22Rv1 (cell line): ENCODE results near the gene TBC1D13.

ENCODE experiments used
- H3K27ac ChIP-seq: fragments of 450-650 bp; 2 replicates; pipeline ENCODE4 v1.5.1; 2017
- ZFX ChIP-seq: fragments of 450-650 bp; IDR thresholded peaks from 2 replicates; pipeline ENCODE4 v1.6.1; 2017; ENCODE audit warnings: antibody characterized with exemption, borderline replicate concordance
- TF ChIP-seq, protein P1 (sequence below): fragments of 450-650 bp; IDR thresholded peaks from 2 replicates; pipeline ENCODE4 v1.5.1; 2017; ENCODE audit warnings: mild to moderate bottlenecking

The TBC1D13 gene

DNA sequence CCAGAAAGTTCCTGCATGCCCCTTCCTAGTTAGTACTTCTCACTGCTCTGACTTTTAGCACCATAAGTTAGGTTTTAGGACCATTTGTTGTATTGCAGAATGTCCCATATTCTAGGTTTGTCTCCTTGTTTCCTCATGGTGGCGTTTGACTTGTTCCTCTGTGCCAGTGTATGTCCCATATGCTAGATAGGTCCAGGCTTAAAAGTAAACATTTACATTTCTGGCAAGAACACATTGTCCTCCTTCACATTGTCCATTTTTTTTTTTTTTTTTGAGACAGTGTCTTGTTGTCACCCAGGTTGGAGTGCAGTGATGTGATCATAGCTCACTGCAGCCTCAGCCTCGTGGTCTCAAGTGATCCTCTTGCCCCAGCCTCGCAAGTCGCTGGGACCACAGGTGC, 15.4 kb downstream of the TBC1D13 start:
- peak overlapping the region; percentile 42 for H3K27ac ChIP-seq
- no peak for TF ChIP-seq ZFX
- TF ChIP-seq, protein P1, sequence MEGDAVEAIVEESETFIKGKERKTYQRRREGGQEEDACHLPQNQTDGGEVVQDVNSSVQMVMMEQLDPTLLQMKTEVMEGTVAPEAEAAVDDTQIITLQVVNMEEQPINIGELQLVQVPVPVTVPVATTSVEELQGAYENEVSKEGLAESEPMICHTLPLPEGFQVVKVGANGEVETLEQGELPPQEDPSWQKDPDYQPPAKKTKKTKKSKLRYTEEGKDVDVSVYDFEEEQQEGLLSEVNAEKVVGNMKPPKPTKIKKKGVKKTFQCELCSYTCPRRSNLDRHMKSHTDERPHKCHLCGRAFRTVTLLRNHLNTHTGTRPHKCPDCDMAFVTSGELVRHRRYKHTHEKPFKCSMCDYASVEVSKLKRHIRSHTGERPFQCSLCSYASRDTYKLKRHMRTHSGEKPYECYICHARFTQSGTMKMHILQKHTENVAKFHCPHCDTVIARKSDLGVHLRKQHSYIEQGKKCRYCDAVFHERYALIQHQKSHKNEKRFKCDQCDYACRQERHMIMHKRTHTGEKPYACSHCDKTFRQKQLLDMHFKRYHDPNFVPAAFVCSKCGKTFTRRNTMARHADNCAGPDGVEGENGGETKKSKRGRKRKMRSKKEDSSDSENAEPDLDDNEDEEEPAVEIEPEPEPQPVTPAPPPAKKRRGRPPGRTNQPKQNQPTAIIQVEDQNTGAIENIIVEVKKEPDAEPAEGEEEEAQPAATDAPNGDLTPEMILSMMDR, result peak; percentile 19; the same call in 1 of the 2 replicates

DNA sequence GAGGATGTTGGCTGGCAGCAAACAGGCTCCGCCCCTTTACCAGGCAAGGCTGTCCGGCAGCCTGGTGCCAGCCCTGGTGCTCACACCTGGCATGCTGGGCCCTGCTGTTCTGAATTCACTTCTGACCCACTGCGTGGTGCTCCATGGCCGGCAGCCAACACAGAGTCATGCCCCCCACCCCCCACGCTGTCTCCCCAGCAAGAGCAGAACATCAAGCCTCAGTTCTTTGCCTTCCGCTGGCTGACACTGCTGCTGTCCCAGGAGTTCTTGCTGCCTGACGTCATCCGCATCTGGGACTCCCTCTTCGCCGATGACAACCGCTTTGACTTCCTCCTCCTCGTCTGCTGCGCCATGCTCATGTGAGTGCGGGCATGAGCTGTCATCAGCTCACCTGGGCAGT, 18.6 kb downstream of the TBC1D13 start:
- H3K27ac ChIP-seq, result no peak overlapping the region
- no peak for TF ChIP-seq ZFX
- TF ChIP-seq, protein P1, result no peak

DNA sequence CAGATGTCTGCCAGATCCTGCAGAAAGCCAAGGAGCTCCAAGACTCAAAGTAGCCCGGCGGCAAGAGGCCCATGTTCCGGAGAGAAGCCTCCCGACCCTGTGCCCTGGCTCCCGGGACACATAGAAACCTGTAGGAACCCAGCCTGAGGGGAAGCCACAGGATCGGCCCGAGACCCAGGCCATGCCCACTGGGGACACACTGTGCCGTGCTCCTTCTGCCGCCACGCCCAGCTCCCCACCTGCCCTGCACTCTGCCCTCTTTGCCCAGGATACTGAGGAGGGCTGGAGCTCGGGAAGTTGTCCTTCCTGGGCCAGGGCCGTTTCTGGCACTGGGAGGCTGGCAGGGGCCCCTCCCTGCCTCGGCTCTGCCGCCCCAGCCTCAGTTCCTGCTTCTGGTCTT, 20.8 kb downstream of the TBC1D13 start:
- H3K27ac ChIP-seq, result no peak overlapping the region
- TF ChIP-seq ZFX, result no peak

DNA sequence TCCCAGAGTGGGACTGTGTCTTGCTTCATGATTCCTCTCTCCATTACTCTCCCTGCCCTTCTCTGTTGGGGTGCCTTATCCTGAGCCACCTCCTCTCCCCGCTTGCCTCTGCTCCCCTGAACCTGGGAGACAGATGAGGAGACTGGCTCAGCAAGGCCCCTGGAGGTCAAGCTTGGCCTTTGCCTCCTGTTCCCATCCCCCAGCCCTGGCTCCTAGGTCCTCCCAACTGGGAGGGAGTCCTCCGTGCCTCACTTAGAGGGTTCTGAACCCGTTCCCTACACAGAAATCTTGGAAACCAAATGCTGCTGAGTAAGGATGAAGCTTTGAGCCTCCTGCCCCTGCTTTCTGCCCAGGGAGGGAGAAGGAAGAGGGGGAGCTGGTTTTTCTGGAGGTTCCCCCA, 21.5 kb downstream of the TBC1D13 start:
- no peak overlapping the region for H3K27ac ChIP-seq
- TF ChIP-seq, protein P1, result no peak
- TF ChIP-seq ZFX, result no peak

DNA sequence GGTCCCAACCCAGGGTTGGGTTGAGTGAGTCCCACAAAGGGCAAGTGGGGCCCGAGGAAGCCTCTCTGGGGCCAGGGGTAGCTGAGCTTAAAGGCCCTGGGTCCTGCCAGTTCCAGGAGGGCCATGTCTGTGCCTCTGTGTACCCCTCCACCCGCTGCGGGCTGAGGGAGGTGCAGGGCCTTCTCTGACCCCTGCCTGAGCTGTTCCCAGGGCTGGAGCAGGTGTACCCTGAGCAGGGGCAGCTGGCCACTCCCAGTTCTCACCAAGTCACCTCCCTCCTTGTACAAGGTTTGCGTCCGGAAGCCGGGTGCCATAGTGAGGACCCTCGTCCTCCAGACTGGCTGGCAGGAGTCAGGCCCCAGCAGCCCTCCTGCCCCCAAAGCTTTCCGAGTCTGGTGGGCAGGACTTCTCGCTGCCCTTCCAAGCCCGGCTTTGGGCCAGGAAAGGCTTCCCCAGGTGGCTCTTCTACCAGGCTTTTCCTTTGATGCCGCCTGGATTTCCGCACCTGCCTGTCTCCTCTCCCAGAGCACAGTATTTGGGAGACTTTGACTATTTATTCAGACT, 22.1 kb downstream of the TBC1D13 start:
- TF ChIP-seq ZFX, result no peak
- TF ChIP-seq, protein P1, result no peak
- H3K27ac ChIP-seq, result no peak overlapping the region; the same call in 1 of the 2 replicates

DNA sequence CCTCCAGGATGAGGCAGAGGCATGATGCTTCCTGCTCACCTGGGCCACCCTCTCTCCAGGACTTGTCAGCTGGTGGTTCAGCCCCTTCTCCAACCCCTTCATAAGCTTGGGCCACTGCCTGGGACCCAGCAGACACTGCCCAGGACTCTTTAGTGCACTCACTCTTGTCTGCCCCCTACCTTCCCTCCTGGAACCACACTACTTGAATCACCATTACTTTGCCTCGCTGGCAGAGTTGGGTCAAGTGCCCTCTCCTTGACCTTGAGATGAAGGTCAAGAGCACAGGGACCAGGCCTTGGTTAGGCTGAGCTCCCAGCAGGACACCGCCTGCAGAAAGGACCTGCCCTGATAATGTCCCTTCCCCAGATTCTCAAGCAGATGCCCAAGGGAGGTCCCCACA, 22.8 kb downstream of the TBC1D13 start:
- H3K27ac ChIP-seq, result peak overlapping the region; percentile 29; the same call in 1 of the 2 replicates
- TF ChIP-seq, protein P1, result no peak
- TF ChIP-seq ZFX, result no peak

DNA sequence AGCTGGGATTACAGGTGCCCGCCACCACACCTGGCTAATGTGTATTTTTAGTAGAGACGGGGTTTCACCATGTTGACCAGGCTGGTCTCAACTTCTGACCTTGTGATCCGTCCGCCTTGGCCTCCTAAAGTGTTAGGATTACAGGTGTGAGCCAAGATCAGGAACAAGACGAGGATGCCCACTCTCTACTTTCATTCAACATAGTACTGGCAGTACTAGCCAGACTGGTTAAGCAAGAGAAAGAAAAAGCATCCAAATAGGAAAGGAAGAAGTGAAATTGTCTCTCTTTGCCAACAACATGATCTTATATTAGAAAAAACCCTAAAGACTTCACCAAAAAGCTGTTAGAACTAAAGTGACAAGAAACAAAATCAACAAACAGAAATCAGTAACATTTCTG, 23.8 kb downstream of the TBC1D13 start:
- TF ChIP-seq ZFX, result no peak
- TF ChIP-seq, protein P1, result no peak
- peak overlapping the region; percentile 29 for H3K27ac ChIP-seq
